Central memory CD8-positive, alpha-beta T cell (primary cell): Measurements from ENCODE around the gene WDR93.

ENCODE experiments used
- ATAC-seq: fragments of 150-1000 bp; cut with Tn5 transposase; replicated peaks from 2 replicates; pipeline ENCODE4 v1.10.0; 2022; ENCODE audit warnings: mild to moderate bottlenecking, moderate FRiP score, moderate number of reproducible peaks; ENCODE audit not compliant: poor library complexity, severe bottlenecking; ENCODE audit errors: extremely low read depth
- DNase-seq, 2 donors: peaks; one replicate each; pipeline ENCODE4 v3.0.0; 2021; ENCODE audit warnings: low spot score in 2 of 2
- H3K27ac Mint-ChIP-seq: one replicate; pipeline ENCODE4 v1.8.0; 2022; ENCODE audit warnings: low read depth, mild to moderate bottlenecking, moderate library complexity, mixed read lengths
- H3K27me3 Mint-ChIP-seq: one replicate; pipeline ENCODE4 v1.8.0; 2022; ENCODE audit warnings: mixed read lengths
- H3K36me3 Mint-ChIP-seq: one replicate; pipeline ENCODE4 v1.8.0; 2022; ENCODE audit warnings: mild to moderate bottlenecking, moderate library complexity, mixed read lengths; ENCODE audit not compliant: insufficient read depth
- H3K4me1 Mint-ChIP-seq: one replicate; pipeline ENCODE4 v1.8.0; 2022; ENCODE audit warnings: mixed read lengths
- H3K4me3 Mint-ChIP-seq: one replicate; pipeline ENCODE4 v1.8.0; 2022; ENCODE audit warnings: mild to moderate bottlenecking, moderate library complexity, mixed read lengths
- H3K9me3 Mint-ChIP-seq: one replicate; pipeline ENCODE4 v1.8.0; 2022; ENCODE audit warnings: mixed read lengths

WDR93 gene

DNA sequence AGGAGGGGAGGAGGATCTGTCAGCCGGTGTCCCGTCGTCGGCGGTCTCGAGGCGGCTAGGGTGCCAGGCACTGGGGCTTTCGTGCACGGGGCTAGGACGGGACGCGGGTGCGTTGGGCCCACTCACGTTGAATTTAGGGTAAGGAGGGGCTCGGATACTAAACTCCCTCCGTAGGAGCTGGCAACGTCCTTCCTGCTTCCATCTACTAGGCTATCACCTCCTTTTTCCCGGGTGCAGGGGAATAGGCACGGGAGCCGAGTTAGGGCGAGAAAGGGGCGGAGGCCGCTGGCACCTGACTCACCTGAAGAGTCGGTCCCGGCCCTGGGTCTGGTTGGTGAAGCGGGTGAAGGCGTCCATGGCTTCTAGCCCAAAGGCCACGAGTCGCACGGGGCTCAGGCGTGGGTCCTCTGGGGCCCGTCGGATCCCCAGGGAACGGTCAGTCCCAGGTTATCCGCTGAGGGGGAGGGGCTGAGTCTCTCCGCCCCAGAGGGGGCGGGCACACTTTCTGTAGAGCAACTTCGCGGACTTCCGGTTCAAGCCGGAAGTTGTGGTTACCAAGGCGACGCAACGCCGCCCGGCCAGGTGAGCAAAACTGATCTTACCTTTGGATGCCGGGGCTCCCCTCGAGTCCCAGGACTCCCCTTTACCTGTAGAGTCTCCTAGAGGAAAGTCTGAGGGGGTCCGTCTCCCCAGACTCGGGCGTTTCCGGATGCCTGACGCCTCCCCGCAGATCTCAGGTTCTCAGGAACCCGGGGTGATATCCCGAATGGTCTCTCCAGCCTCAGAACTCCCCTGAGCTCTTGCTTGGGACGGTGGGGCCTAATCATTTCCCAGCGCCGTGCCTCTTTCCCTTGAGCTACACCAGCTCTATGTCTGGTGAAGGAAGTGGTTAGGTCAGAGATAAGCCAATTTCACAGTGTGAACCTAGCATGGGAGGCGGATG lies at the start of gene WDR93, which contains the start of gene PEX11A:
Gene WDR93, plus strand, starts transcription at position 536 of the 943 bp plus-strand sequence. CDS start 10,936 bp downstream, outside the sequence.
Gene PEX11A, minus strand, starts transcription at position 479 of the 943 bp plus-strand sequence. Its CDS starts 122 bp downstream, at position 357.
- Mint-ChIP-seq H3K27me3 (no peaks in the 10 kb centered on the region), H3K36me3 (peaks cover 7% of the 10 kb centered on the region), H3K4me1 (peaks cover 12% of the 10 kb centered on the region), H3K9me3 (no peaks in the 10 kb centered on the region), H3K4me3 (peak within 1 kb of the TSS; percentile 95), H3K27ac (peak within 1 kb of the TSS; percentile 97)
- DNase-seq: peak; percentile 47 to 66
- peak; percentile 83 for ATAC-seq

DNA sequence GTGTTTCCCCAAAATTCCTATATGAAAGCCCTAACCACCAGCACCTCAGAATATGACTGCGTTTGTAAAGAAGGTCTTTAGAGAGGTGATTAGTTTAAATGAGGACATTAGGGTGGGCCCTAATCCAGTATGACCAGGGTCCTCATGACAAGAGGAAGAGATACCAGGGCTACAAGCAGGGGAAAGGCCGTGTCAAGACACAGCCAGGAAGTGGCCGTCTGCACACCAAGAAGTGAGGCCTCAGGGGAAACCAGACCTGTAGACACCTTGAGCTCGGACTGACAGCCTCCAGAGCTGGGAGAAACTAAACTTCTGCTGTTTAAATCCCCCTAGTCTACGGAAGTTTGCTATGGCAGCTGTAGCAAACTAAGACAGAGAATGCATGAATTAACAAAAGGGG lies 49.6 kb upstream of the WDR93 start:
- H3K27me3 Mint-ChIP-seq: no peaks in the 10 kb centered on the region
- no peak overlapping the region for H3K27ac Mint-ChIP-seq
- H3K36me3 Mint-ChIP-seq: no peaks in the 10 kb centered on the region
- H3K4me3 Mint-ChIP-seq: no peak overlapping the region
- H3K4me1 Mint-ChIP-seq: no peaks in the 10 kb centered on the region
- ATAC-seq (no peak), DNase-seq (no peak)
- H3K9me3 Mint-ChIP-seq: no peaks in the 10 kb centered on the region

DNA sequence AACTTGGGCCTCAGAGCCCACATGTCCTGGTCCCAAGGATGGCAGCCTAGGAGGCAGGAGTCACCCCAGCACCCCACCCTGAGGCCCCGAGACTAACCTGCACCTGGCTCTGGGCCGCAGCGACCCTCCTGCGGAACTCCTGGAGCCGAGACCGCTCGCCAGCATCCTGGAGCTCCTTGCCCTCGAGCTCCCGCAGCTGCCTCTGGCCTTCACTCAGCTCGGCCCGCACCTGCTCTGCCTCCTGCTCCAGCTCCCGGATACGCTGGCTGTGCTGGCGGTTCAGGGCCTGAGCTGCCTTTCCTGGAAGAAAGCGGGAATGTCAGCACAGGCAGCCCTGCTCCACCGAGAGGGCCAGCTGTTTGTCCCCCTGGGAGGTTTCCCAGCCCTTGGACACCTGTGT lies 48.5 kb upstream of the WDR93 start:
- H3K27me3 Mint-ChIP-seq: no peaks in the 10 kb centered on the region
- no peak for DNase-seq
- no peaks in the 10 kb centered on the region for H3K36me3 Mint-ChIP-seq
- H3K4me3 Mint-ChIP-seq: no peak overlapping the region
- peaks cover 3% of the 10 kb centered on the region for H3K4me1 Mint-ChIP-seq
- H3K9me3 Mint-ChIP-seq: no peaks in the 10 kb centered on the region
- ATAC-seq: no peak
- no peak overlapping the region for H3K27ac Mint-ChIP-seq

DNA sequence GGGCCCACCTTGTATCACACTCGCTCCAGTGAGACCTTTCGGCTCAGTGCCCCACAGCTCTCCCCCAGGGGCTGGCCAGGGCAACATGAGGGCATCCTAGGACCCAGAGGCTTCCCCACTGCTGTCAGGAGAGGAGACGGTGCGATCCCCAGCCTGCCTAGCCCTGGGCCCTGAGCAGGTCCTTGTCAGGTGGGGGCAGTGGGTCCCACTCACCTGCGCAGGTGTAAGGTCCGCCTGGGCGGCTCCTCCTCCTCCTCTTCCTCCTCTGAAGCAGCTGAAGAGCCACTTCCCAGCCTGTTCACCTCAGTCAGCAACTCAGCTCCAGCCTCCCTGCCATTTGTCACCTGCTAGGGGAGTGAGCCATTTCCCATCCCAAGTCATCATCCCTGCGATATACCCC lies 44.9 kb upstream of the WDR93 start:
- Mint-ChIP-seq H3K27me3 (no peaks in the 10 kb centered on the region), H3K27ac (no peak overlapping the region), H3K9me3 (no peaks in the 10 kb centered on the region), H3K36me3 (no peaks in the 10 kb centered on the region), H3K4me3 (no peak overlapping the region), H3K4me1 (peaks cover 7% of the 10 kb centered on the region)
- no peak for DNase-seq
- no peak for ATAC-seq

DNA sequence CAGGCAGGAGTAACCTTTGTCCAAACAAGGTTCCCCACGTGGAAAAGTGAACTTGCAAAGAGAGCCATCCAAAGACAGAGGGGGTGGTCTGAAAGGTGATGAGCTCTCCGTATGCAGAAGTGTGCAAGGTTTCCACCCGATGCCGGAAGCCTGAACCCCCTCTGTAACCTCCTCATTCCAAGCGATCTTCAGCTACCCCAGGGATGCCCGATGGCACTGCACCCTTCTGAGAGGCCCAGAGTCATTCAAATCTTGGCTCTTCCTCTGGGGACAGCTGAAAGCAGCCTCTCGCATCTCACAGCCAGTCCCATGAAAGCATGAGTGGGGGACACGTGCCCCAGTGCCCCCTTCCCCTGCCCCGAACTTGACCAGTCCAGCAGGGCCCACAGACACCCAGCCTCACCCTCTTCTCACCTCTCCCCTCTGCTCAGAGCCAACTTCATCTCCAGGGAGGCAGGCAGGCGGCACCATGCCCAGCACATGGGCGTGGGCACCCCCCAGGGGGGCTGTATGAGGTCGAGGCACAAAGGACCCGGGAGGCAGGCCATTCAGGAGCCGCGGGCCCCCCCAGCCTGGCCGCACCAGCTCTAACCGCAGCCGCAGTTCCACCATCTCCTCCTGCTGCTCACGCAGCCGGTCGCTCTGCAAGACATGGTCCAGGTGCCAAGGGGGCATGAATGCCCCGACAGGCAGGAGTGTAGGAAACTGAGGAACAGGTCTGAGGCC lies 44.0 kb upstream of the WDR93 start:
- ATAC-seq: no peak
- no peak overlapping the region for H3K27ac Mint-ChIP-seq

DNA sequence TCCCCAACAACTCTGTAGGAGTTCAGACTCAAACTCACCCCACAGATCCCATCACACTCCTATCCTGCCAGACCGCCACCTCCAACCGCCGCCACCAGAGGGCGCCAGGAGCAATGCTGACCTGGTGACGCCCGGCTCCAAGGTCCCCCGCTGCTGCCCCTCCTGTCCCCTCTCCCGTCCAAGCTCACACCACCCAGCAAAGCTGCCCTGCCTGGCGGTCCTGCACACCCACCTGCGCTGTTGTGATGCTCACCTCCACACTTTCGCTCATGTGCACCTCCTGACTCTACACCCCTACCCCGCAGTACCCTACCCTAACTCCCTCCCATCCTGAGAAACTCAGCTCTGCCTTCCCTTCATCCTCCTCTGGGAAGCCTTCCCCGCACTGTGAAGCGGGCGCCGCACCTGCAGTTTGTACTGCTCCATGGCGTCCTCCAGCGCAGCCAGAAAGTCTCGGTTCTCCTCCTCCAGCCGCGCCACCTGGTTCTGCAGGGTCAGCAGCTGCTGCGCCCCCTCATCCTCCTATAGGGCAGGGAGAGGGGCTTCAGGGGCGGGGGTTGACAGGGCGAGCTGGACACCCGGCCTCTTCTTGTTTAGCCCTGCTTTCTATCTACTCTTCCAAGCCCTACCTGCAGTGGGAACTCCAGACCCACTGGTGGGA lies 43.3 kb upstream of the WDR93 start:
- Mint-ChIP-seq H3K27ac (no peak overlapping the region), H3K9me3 (no peaks in the 10 kb centered on the region), H3K27me3 (peaks cover 7% of the 10 kb centered on the region), H3K36me3 (no peaks in the 10 kb centered on the region), H3K4me1 (peaks cover 7% of the 10 kb centered on the region), H3K4me3 (no peak overlapping the region)
- ATAC-seq (no peak), DNase-seq (peak; percentile 21 to 32)

More for the DNA sequence above, 44.0 kb upstream of the WDR93 start:
- no peak for DNase-seq
- Mint-ChIP-seq H3K4me1 (peaks cover 7% of the 10 kb centered on the region), H3K9me3 (no peaks in the 10 kb centered on the region), H3K4me3 (no peak overlapping the region), H3K36me3 (no peaks in the 10 kb centered on the region), H3K27me3 (no peaks in the 10 kb centered on the region)

DNA sequence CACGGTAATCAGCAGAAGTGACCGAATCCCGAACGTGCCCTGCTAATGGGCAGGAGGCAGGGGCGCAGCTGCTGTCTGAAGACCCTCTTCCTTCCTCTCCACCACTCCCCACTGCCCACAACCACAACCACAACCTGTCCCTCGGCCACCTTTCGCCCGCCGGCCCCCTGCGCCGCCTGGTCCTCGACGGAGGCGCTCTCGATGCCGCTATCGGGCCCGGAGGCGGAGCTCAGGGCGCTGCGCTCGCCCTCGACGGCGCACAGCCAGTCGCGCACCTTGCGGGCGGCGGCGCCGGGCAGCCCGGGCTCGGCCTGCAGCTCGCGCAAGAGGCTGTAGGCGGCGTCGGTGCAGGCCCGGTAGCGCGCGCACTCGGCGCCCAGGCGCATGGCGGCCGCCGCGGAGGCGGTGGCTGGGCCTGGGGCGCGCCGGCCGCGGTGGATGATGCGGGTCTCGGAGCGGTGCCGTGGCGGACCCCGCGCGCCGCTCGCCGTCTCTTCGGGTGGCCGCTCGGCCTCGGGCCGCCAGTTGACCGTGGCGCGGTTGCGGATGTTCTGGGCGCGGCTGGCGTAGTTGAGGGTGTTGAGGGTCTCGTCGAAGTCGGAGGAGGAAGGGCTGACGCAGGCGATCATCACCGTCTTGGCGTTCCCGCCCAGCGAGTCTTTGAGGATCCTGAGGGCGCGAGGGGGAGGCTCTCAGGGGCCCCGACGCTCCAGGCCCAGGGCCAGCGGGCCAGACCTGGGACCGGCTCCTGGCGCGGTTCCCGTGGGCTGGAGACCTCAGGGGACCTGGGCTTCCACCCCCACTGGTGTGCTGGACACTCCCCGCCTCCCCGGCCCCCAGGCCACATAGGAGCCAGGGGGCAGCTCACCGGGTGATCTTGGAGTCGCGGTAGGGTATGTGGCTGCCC lies 42.3 kb upstream of the WDR93 start:
- Mint-ChIP-seq H3K9me3 (no peaks in the 10 kb centered on the region), H3K4me1 (peaks cover 7% of the 10 kb centered on the region), H3K4me3 (no peak overlapping the region), H3K27me3 (peaks cover 17% of the 10 kb centered on the region), H3K27ac (no peak overlapping the region), H3K36me3 (no peaks in the 10 kb centered on the region)
- DNase-seq: no peak
- no peak for ATAC-seq

DNA sequence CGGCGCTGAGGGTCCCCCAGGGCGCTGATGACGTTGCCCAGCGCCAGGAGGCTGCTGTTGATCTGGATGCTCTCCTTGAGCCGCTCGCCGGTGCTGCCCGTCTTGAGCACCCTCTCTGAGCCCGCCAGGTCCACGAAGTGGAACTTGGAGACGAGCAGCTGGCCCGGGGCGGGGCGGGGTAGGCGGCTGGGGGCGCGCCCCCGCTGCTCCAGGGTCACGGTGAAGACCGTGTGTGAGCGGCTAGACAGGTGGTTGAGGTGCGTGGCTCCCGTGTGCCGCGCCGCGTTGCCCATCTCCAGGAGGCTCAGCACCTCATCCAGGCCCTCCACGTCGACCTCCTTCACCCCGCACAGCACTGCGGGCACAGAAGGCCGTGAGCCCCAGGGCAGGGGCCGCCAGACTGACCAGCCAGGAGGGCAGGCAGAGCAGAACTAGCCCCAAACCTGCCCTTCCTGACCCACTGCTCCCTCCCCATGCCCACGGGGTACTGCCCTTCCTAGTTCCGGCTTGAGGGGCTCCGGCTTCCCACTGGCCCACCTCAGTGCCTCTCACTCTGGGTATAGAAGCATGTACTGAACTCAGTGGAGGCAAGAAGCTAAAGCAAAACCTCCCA lies 41.5 kb upstream of the WDR93 start:
- DNase-seq: no peak
- ATAC-seq: no peak
- no peaks in the 10 kb centered on the region for H3K9me3 Mint-ChIP-seq
- peaks cover 7% of the 10 kb centered on the region for H3K4me1 Mint-ChIP-seq
- no peaks in the 10 kb centered on the region for H3K36me3 Mint-ChIP-seq
- H3K4me3 Mint-ChIP-seq: no peak overlapping the region
- peaks cover 25% of the 10 kb centered on the region for H3K27me3 Mint-ChIP-seq
- no peak overlapping the region for H3K27ac Mint-ChIP-seq

DNA sequence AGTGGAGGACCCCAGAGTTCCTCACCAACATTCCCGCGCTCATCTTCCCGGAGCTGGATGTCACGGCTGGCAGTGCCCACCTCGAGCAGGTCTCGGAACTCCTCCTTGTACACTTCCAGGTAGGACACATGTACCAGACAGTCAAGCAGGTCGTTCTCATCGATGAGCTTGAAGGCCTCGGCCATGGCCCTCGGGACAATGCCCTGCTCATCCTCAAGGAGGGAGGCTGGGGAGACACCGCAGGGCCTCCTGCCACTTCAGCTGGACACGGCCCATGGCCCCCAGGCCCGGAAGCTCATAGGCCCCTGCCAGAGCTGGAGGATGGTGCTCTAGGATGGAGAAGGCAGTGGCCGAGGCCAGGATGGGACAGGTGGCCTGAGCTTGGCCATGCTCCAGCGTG lies 40.9 kb upstream of the WDR93 start:
- H3K9me3 Mint-ChIP-seq: no peaks in the 10 kb centered on the region
- H3K27ac Mint-ChIP-seq: no peak overlapping the region
- ATAC-seq (no peak), DNase-seq (no peak)
- H3K36me3 Mint-ChIP-seq: no peaks in the 10 kb centered on the region
- H3K27me3 Mint-ChIP-seq: peaks cover 31% of the 10 kb centered on the region
- H3K4me1 Mint-ChIP-seq: peaks cover 11% of the 10 kb centered on the region
- no peak overlapping the region for H3K4me3 Mint-ChIP-seq

DNA sequence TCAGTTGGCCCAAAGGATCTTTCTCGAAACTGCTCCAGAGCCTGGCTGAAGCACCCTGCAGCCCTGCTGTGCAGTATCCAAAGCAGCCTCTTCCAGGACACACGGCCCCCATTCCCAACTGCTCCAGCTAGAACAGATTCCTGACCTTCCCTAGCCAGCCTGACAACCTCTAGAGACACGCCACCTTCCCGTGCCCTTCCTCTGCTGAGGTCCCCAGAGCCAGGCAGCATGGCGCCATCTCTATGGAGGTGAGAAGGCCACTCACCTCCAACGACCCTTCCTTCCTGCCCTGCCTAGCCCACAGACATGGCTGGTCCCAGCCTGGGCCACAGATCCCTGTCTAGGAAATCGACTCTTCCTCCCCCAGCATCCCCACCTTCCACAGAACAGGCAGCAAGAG lies 38.5 kb upstream of the WDR93 start:
- DNase-seq (no peak), ATAC-seq (no peak)
- peaks cover 55% of the 10 kb centered on the region for H3K27me3 Mint-ChIP-seq
- H3K9me3 Mint-ChIP-seq: no peaks in the 10 kb centered on the region
- H3K27ac Mint-ChIP-seq: no peak overlapping the region
- no peaks in the 10 kb centered on the region for H3K36me3 Mint-ChIP-seq
- peaks cover 16% of the 10 kb centered on the region for H3K4me1 Mint-ChIP-seq
- H3K4me3 Mint-ChIP-seq: no peak overlapping the region

DNA sequence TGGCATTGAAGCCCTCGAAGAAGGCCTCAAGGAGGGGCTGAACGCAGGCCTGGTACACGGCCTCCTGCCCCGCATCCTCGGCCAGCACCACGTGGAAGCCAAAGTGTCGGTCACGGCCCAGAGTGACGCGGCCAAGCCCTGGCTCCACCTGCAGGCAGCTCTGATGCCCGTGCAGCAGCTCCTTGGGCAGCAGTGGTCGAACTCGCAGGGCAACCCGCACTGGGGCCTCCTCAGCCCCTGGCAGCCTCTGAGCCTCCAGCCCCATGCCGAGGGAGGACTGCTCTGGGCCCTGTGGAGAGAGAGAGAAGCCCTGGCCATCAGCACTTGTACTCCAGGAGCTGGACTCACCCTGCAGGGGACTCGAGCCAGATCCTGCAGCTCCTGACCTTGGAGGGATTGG lies 37.9 kb upstream of the WDR93 start:
- ATAC-seq (no peak), DNase-seq (no peak)
- Mint-ChIP-seq H3K36me3 (no peaks in the 10 kb centered on the region), H3K27me3 (peaks cover 58% of the 10 kb centered on the region), H3K4me1 (peaks cover 12% of the 10 kb centered on the region), H3K27ac (no peak overlapping the region), H3K4me3 (no peak overlapping the region), H3K9me3 (no peaks in the 10 kb centered on the region)
